Muscle of leg (tissue), 11 donors: ENCODE measurements around the gene EIF2B4. TPM values are rescaled to one million over a fixed set of nuclear protein-coding genes. Genes with fewer than 3 reads are reported as not detected.

ENCODE experiments used
- DNase-seq: peaks from one replicate; pipeline ENCODE4 v3.0.0; 2013
- H3K27ac ChIP-seq: one replicate; pipeline ENCODE4 v1.5.1; 2013; ENCODE audit warnings: mild to moderate bottlenecking, low read length, control low read depth
- H3K27me3 ChIP-seq: one replicate; pipeline ENCODE4 v1.6.1; 2013; ENCODE audit warnings: low read length; ENCODE audit not compliant: control insufficient read depth, insufficient read depth
- H3K36me3 ChIP-seq: one replicate; pipeline ENCODE4 v1.6.1; 2013; ENCODE audit warnings: low read length; ENCODE audit not compliant: control insufficient read depth, insufficient read depth
- H3K4me1 ChIP-seq: one replicate; pipeline ENCODE4 v1.6.1; 2013; ENCODE audit warnings: low read length; ENCODE audit not compliant: control insufficient read depth, insufficient read depth
- H3K4me3 ChIP-seq: one replicate; pipeline ENCODE4 v1.5.1; 2013; ENCODE audit warnings: low read length, control low read depth
- H3K9me3 ChIP-seq: replicated peaks from 2 replicates; pipeline ENCODE4 v1.6.1; 2013; ENCODE audit warnings: low read depth, low read length; ENCODE audit not compliant: control insufficient read depth
- whole genome bisulfite sequencing: methylation state at CpG from one replicate; pipeline ENCODE4 v1.1.5; 2013; ENCODE audit warnings: missing lambda C conversion rate; ENCODE audit not compliant: insufficient coverage; 5-methylcytosine and 5-hydroxymethylcytosine counted together
- polyA plus RNA-seq, 8 donors: library from polyadenylated mRNA; unstranded; fragments of 120-200 nt; gene quantifications; one replicate each; pipeline versions ENCODE4 v1.2.1 to v1.2.3, GENCODE V29; 2013; ENCODE audit warnings: inconsistent platforms in 1 of 8, low replicate concordance in 1 of 8; ENCODE audit not compliant: insufficient read length in 8 of 8, insufficient read depth in 1 of 8
- total RNA-seq: library from RNA; stranded (reverse); fragments of 120-200 nt; gene quantifications from one replicate; pipeline ENCODE4 v1.2.4, GENCODE V29; 2013

EIF2B4 gene
- total and polyA plus RNA-seq, 9 donors, result 22.5 to 37.7 (median 31.6) TPM

DNA sequence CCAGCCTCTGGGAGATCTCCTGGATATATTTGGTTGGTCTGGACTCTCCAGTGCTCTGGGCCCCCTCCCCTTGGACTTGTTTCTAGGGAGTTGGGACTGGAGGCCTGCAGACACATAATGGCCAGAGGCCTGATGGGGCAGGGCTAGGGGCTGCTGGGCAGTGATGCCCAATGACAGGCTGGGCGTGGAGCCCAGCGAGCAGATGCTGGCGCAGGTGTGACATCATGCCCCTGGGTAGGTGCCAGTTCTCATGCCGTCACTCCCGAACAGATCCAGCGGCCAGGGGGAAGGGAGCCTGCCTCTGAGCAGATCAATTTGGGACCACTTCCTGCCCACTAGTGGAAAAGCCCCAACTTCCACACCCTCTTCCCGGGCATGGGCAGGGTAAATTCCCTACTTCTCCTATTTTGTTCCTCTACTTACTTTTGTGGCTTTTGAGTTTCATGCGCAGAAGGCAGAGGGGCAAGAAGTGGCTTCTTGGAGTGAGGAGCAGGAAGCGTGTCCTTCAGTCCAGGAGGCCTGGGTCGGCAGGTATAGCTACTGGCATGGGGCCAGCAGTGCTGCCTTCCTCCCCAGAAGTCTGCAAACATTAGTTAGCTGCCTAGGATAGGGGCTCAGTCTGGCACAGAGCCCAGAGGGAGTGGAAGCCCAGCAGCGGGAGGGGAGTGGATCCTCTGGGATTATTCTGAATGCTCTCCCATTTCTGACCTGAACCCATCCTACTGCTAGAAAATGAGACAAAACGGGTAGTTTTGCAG lies 53.3 kb downstream of the EIF2B4 start:
- 82% methylated on average over 7 of the region's 12 CpGs for WGBS
- H3K27ac ChIP-seq, result no peak overlapping the region

GRCh38 chr2:27315122-27315521 lies 55.0 kb downstream of the EIF2B4 start:
- H3K27me3 ChIP-seq, result no peaks in the 10 kb centered on the region
- H3K4me3 ChIP-seq, result no peak overlapping the region
- H3K36me3 ChIP-seq, result peaks cover 23% of the 10 kb centered on the region
- no peak overlapping the region for H3K27ac ChIP-seq
- no peaks in the 10 kb centered on the region for H3K9me3 ChIP-seq
- 61% methylated on average over 7 of the region's 8 CpGs for WGBS
- no peaks in the 10 kb centered on the region for H3K4me1 ChIP-seq
- DNase-seq, result no peak

More for the DNA sequence above, 53.3 kb downstream of the EIF2B4 start:
- Histone ChIP-seq H3K27me3 (no peaks in the 10 kb centered on the region), H3K4me1 (peaks cover 4% of the 10 kb centered on the region), H3K4me3 (no peak overlapping the region), H3K36me3 (peaks cover 15% of the 10 kb centered on the region), H3K9me3 (no peaks in the 10 kb centered on the region)
- no peak for DNase-seq

- H3K9me3 ChIP-seq, result no peaks in the 10 kb centered on the region
- no peak overlapping the region for H3K4me3 ChIP-seq
- H3K4me1 ChIP-seq, result no peaks in the 10 kb centered on the region
- no peak overlapping the region for H3K27ac ChIP-seq
- no peak for DNase-seq
- H3K36me3 ChIP-seq, result peaks cover 26% of the 10 kb centered on the region
- H3K27me3 ChIP-seq, result no peaks in the 10 kb centered on the region
- 93% methylated on average over 3 of the region's 9 CpGs for WGBS
Observed at GRCh38 chr2:27314709-27315108, 55.4 kb downstream of the EIF2B4 start.

Other genes with a start within 250 kb of the EIF2B4 start
- 0.09 TPM for gene ABHD1, start 246.5 kb downstream of the EIF2B4 start, total RNA-seq
- under 1 TPM; 0.04 to 0.45 (median 0.25) TPM for gene ABHD1, start 246.5 kb downstream of the EIF2B4 start, polyA plus RNA-seq
- gene PREB, start 235.7 kb downstream of the EIF2B4 start, total RNA-seq, result 26.9 TPM
- gene PREB, start 235.7 kb downstream of the EIF2B4 start, polyA plus RNA-seq, result 10 to 100 TPM; 30.6 to 38.9 (median 36.2) TPM
- not detected for gene PRR30, start 230.9 kb downstream of the EIF2B4 start, total RNA-seq
- not detected for gene PRR30, start 230.9 kb downstream of the EIF2B4 start, polyA plus RNA-seq
- 0.35 TPM for gene TCF23, start 221.3 kb downstream of the EIF2B4 start, total RNA-seq
- under 1 TPM; 0.09 to 0.39 (median 0.29) TPM for gene TCF23, start 221.3 kb downstream of the EIF2B4 start, polyA plus RNA-seq
- 121 TPM for gene ATRAID, start 158.3 kb downstream of the EIF2B4 start, total RNA-seq
- 100 to 1,000 TPM in 1 of 8 donors, 10 to 100 TPM in 7; 84.5 to 114 (median 93.0) TPM for gene ATRAID, start 158.3 kb downstream of the EIF2B4 start, polyA plus RNA-seq
- 11.4 TPM for gene SLC5A6, start 158.1 kb downstream of the EIF2B4 start, total RNA-seq
- 10 to 100 TPM; 16.8 to 25.5 (median 19.8) TPM for gene SLC5A6, start 158.1 kb downstream of the EIF2B4 start, polyA plus RNA-seq
- 16.9 TPM for gene CAD, start 153.0 kb downstream of the EIF2B4 start, total RNA-seq
- 10 to 100 TPM; 25.9 to 40.7 (median 33.1) TPM for gene CAD, start 153.0 kb downstream of the EIF2B4 start, polyA plus RNA-seq
- 0.18 TPM for gene SLC30A3, start 107.3 kb downstream of the EIF2B4 start, total RNA-seq
- gene SLC30A3, start 107.3 kb downstream of the EIF2B4 start, polyA plus RNA-seq, result under 1 TPM; 0.22 to 0.99 (median 0.69) TPM
- gene DNAJC5G, start 94.9 kb downstream of the EIF2B4 start, total RNA-seq, result not detected
- under 1 TPM in 3 of 8 donors, not detected in 5; 0.19 to 0.23 (median 0.19) TPM for gene DNAJC5G, start 94.9 kb downstream of the EIF2B4 start, polyA plus RNA-seq
- gene TRIM54, start 87.9 kb downstream of the EIF2B4 start, total RNA-seq, result 56.0 TPM
- 100 to 1,000 TPM in 2 of 8 donors, 10 to 100 TPM in 6; 45.5 to 106 (median 78.4) TPM for gene TRIM54, start 87.9 kb downstream of the EIF2B4 start, polyA plus RNA-seq
- gene UCN, start 61.9 kb downstream of the EIF2B4 start, total RNA-seq, result 1.1 TPM
- gene UCN, start 61.9 kb downstream of the EIF2B4 start, polyA plus RNA-seq, result 1 to 10 TPM in 6 of 8 donors, under 1 TPM in 2; 0.76 to 2.4 (median 1.4) TPM
- 45.7 TPM for gene MPV17, start 47.2 kb downstream of the EIF2B4 start, total RNA-seq
- gene MPV17, start 47.2 kb downstream of the EIF2B4 start, polyA plus RNA-seq, result 10 to 100 TPM; 39.0 to 58.3 (median 46.7) TPM
- gene GTF3C2, start 13.6 kb downstream of the EIF2B4 start, total RNA-seq, result 22.3 TPM
- gene GTF3C2, start 13.6 kb downstream of the EIF2B4 start, polyA plus RNA-seq, result 10 to 100 TPM; 28.7 to 38.7 (median 31.6) TPM
- 71.2 TPM for gene SNX17, start 278 bp upstream of the EIF2B4 start, total RNA-seq
- gene SNX17, start 278 bp upstream of the EIF2B4 start, polyA plus RNA-seq, result 10 to 100 TPM; 71.6 to 87.1 (median 80.7) TPM
- gene ZNF513, start 10.4 kb upstream of the EIF2B4 start, total RNA-seq, result 7.3 TPM
- 10 to 100 TPM; 11.5 to 19.0 (median 14.0) TPM for gene ZNF513, start 10.4 kb upstream of the EIF2B4 start, polyA plus RNA-seq
- 39.0 TPM for gene PPM1G, start 39.3 kb upstream of the EIF2B4 start, total RNA-seq
- gene PPM1G, start 39.3 kb upstream of the EIF2B4 start, polyA plus RNA-seq, result 10 to 100 TPM; 54.9 to 70.1 (median 60.7) TPM
- gene NRBP1, start 58.3 kb upstream of the EIF2B4 start, total RNA-seq, result 65.9 TPM
- 100 to 1,000 TPM; 109 to 135 (median 116) TPM for gene NRBP1, start 58.3 kb upstream of the EIF2B4 start, polyA plus RNA-seq
- gene KRTCAP3, start 72.0 kb upstream of the EIF2B4 start, total RNA-seq, result 0.53 TPM
- 1 to 10 TPM in 7 of 8 donors, under 1 TPM in 1; 1.00 to 4.3 (median 2.4) TPM for gene KRTCAP3, start 72.0 kb upstream of the EIF2B4 start, polyA plus RNA-seq
- 17.8 TPM for gene IFT172, start 119.4 kb upstream of the EIF2B4 start, total RNA-seq
- 10 to 100 TPM; 14.4 to 29.3 (median 21.1) TPM for gene IFT172, start 119.4 kb upstream of the EIF2B4 start, polyA plus RNA-seq
- gene FNDC4, start 124.9 kb upstream of the EIF2B4 start, total RNA-seq, result 11.0 TPM
- 10 to 100 TPM in 3 of 8 donors, 1 to 10 TPM in 5; 8.0 to 13.4 (median 9.5) TPM for gene FNDC4, start 124.9 kb upstream of the EIF2B4 start, polyA plus RNA-seq
- gene GCKR, start 126.5 kb upstream of the EIF2B4 start, total RNA-seq, result not detected
- gene GCKR, start 126.5 kb upstream of the EIF2B4 start, polyA plus RNA-seq, result under 1 TPM in 7 of 8 donors, not detected in 1; 0.06 to 0.31 (median 0.15) TPM
- 44.6 TPM for gene ZNF512, start 212.7 kb upstream of the EIF2B4 start, total RNA-seq
- gene ZNF512, start 212.7 kb upstream of the EIF2B4 start, polyA plus RNA-seq, result 10 to 100 TPM; 37.1 to 46.4 (median 40.6) TPM